K562 (cell line): ENCODE results near the gene FOSL1. TPM values are rescaled to one million over a fixed set of nuclear protein-coding genes. Genes with fewer than 3 reads are reported as not detected.

Experiments
- ATF2 ChIP-seq: sonication (generic); formaldehyde crosslinking; IDR thresholded peaks from 2 replicates; pipeline ENCODE4 v1.8.1; 2022; ENCODE audit warnings: missing genetic modification reagents
- CEBPZ ChIP-seq: fragments of 150-350 bp; IDR thresholded peaks from 2 replicates; pipeline ENCODE4 v1.6.1; 2014; ENCODE audit warnings: low read depth, mild to moderate bottlenecking, low read length, borderline replicate concordance
- CREM ChIP-seq: IDR thresholded peaks from 2 replicates; pipeline ENCODE4 v1.6.1; 2014; ENCODE audit warnings: antibody characterized with exemption, low read depth
- ETV6 ChIP-seq, 3 experiments: fragments of 150-350 bp in 1 of 3; sonication (generic) in 1 of 3; formaldehyde crosslinking in 1 of 3; IDR thresholded peaks; 2 replicates each; pipeline versions ENCODE4 v1.6.1 to v1.8.0; 2014 to 2022; ENCODE audit warnings: borderline replicate concordance in 2 of 3, low read depth in 2 of 3, antibody characterized with exemption in 1 of 3, low read length in 1 of 3, mild to moderate bottlenecking in 1 of 3, missing genetic modification reagents in 1 of 3
- FOSL1 ChIP-seq: fragments of 200-800 bp; sonication (Bioruptor generic); conservative IDR thresholded peaks from 2 replicates; pipeline ENCODE4 v1.6.1; 2016; ENCODE audit warnings: missing genetic modification characterization, missing compliant biosample characterization
- GTF2E2 ChIP-seq: fragments of 200-800 bp; sonication (Bioruptor generic); IDR thresholded peaks from 2 replicates; pipeline ENCODE4 v1.6.1; 2016; ENCODE audit warnings: missing genetic modification characterization, missing compliant biosample characterization
- HOXB6 ChIP-seq: fragments of 250-450 bp; sonication (Bioruptor Pico); IDR thresholded peaks from 2 replicates; pipeline ENCODE4 v1.5.1; 2022; ENCODE audit warnings: mild to moderate bottlenecking, borderline replicate concordance
- PCBP1 ChIP-seq: fragments of 200-400 bp; formaldehyde crosslinking; IDR thresholded peaks from 2 replicates; pipeline ENCODE4 v1.6.1; 2018; ENCODE audit warnings: mild to moderate bottlenecking, low read depth, low read length; ENCODE audit not compliant: poor library complexity, severe bottlenecking
- PRDM10 ChIP-seq: fragments of 450-650 bp; IDR thresholded peaks from 2 replicates; pipeline ENCODE4 v1.6.1; 2018; ENCODE audit not compliant: partially characterized antibody
- RBBP5 ChIP-seq: fragments of 200-600 bp; sonication (generic); IDR thresholded peaks from 2 replicates; pipeline ENCODE4 v1.6.1; 2012; ENCODE audit warnings: borderline replicate concordance, mild to moderate bottlenecking, low read length, control low read depth, inconsistent platforms; ENCODE audit not compliant: insufficient read depth, poor library complexity, severe bottlenecking
- SMARCC2 ChIP-seq: fragments of 450-650 bp; IDR thresholded peaks from 2 replicates; pipeline ENCODE4 v1.6.1; 2017; ENCODE audit warnings: antibody characterized with exemption, moderate library complexity, mild to moderate bottlenecking, low read depth
- SNRNP70 ChIP-seq: fragments of 200-400 bp; formaldehyde crosslinking; optimal IDR thresholded peaks from 2 replicates; pipeline ENCODE3; 2017; ENCODE audit warnings: low read depth, low read length
- ZNF174 ChIP-seq: fragments of 250-450 bp; sonication (Bioruptor Pico); IDR thresholded peaks from 2 replicates; pipeline ENCODE4 v1.4.0; 2020; ENCODE audit warnings: mild to moderate bottlenecking
- ZNF224 ChIP-seq: sonication (generic); formaldehyde crosslinking; IDR thresholded peaks from 2 replicates; pipeline ENCODE4 v1.8.0; 2022; ENCODE audit warnings: mild to moderate bottlenecking, missing genetic modification reagents
- ZNF239 ChIP-seq: fragments of 250-450 bp; sonication (Bioruptor Pico); IDR thresholded peaks from 2 replicates; pipeline ENCODE4 v1.4.0; 2020; ENCODE audit warnings: mild to moderate bottlenecking
- ZNF3 ChIP-seq: fragments of 250-450 bp; sonication (Bioruptor Pico); IDR thresholded peaks from 2 replicates; pipeline ENCODE4 v1.5.0; 2021; ENCODE audit warnings: mild to moderate bottlenecking, moderate library complexity
- ZNF324 ChIP-seq: fragments of 250-450 bp; sonication (Bioruptor Pico); IDR thresholded peaks from 2 replicates; pipeline ENCODE4 v1.4.0; 2020; ENCODE audit warnings: mild to moderate bottlenecking
- ZNF347 ChIP-seq: fragments of 450-650 bp; formaldehyde crosslinking; IDR thresholded peaks from 2 replicates; pipeline ENCODE4 v1.4.0; 2020; ENCODE audit warnings: low read depth, mild to moderate bottlenecking, moderate library complexity
- ZNF668 ChIP-seq: fragments of 250-450 bp; sonication (Bioruptor Pico); IDR thresholded peaks from 2 replicates; pipeline ENCODE4 v1.8.0; 2022; ENCODE audit warnings: mild to moderate bottlenecking, inconsistent platforms
- polyA plus RNA-seq, 8 experiments: library from polyadenylated mRNA; depleted of rRNA in 4 of 8; stranded (reverse) in 5 of 8; unstranded in 3 of 8; fragments of >200 nt; fragmentation: Nextera tagmentation in 2 of 8; fragmentation: Illumina TruSeq in 1 of 8; extraction: Ambion mirVana in 2 of 8; extraction: Trizol in 1 of 8; gene quantifications; 2 replicates each; pipeline versions ENCODE4 v1.2.1 to v1.2.3, GENCODE V29; 2011 to 2014; ENCODE audit warnings: inconsistent platforms in 1 of 8, missing spikeins in 1 of 8
- total RNA-seq, 7 experiments: library from RNA; depleted of rRNA in 6 of 7; stranded (reverse); fragments of >200 nt in 6 of 7; fragmentation: Illumina TruSeq in 2 of 7; extraction: Trizol in 2 of 7; gene quantifications; 2 replicates each; pipeline versions ENCODE4 v1.2.1 to v1.2.3, GENCODE V29; 2011 to 2021; ENCODE audit warnings: low replicate concordance in 1 of 7

The FOSL1 gene
- total and polyA plus RNA-seq, 9 of the 15 experiments (the other 6 are each of a cell fraction or from before 2014, with no cell fraction given), result 3.5 to 39.6 (median 10.0) TPM

- TF ChIP-seq ZNF224 (no peak), ZNF3 (CRISPR knock-in tag) (no peak), CEBPZ (no peak), PCBP1 (no peak), GTF2E2 (tag) (no peak), FOSL1 (tag) (no peak), ZNF668 (CRISPR knock-in tag) (no peak), ATF2 (CRISPR knock-in tag) (no peak), SNRNP70 (no peak), CREM (no peak), PRDM10 (peak; percentile 15), ZNF324 (CRISPR knock-in tag) (no peak), RBBP5 (no peak), SMARCC2 (no peak), ZNF174 (CRISPR knock-in tag) (no peak), HOXB6 (CRISPR knock-in tag) (no peak), ZNF347 (no peak), ETV6 (IDR thresholded peaks at IDR 0.05; ENCODE audit: borderline replicate concordance in 1 of 2, low read depth in 2 of 2, low read length in 1 of 2) (no peak), ETV6 (CRISPR knock-in tag; IDR thresholded peaks at IDR 0.05; ENCODE audit: borderline replicate concordance) (peak; percentile 80; the same call in 1 of the 2 replicates), ZNF239 (CRISPR knock-in tag) (no peak)
Observed at GRCh38 chr11:65856689-65857499, 43.3 kb downstream of the FOSL1 start (continued).
